Neuronal stem cell (in vitro differentiated cells): ENCODE results near the gene DIPK1A.

Source experiments
- DNase-seq: peaks from one replicate; pipeline ENCODE4 v3.0.0-alpha.2; 2013; ENCODE audit warnings: low spot score
- H2AFZ ChIP-seq: one replicate; pipeline ENCODE4 v1.6.1; 2013; ENCODE audit warnings: mild to moderate bottlenecking, low read length, inconsistent platforms
- H2AK5ac ChIP-seq: 2 replicates; pipeline ENCODE4 v1.6.1; 2013; ENCODE audit warnings: low read depth, mild to moderate bottlenecking, inconsistent platforms, low read length, moderate library complexity, mixed read lengths
- H2BK120ac ChIP-seq: 2 replicates; pipeline ENCODE4 v1.6.1; 2013; ENCODE audit warnings: low read depth, mild to moderate bottlenecking, inconsistent platforms, low read length, moderate library complexity, mixed read lengths
- H2BK12ac ChIP-seq: one replicate; pipeline ENCODE4 v1.6.1; 2013; ENCODE audit warnings: low read length, inconsistent platforms
- H2BK15ac ChIP-seq: 2 replicates; pipeline ENCODE4 v1.6.1; 2013; ENCODE audit warnings: mild to moderate bottlenecking, low read length, inconsistent platforms, mixed read lengths
- H2BK5ac ChIP-seq: one replicate; pipeline ENCODE4 v1.6.1; 2013; ENCODE audit warnings: inconsistent platforms, mild to moderate bottlenecking, low read length, moderate library complexity
- H3K14ac ChIP-seq: one replicate; pipeline ENCODE4 v1.6.1; 2013; ENCODE audit warnings: low read length, inconsistent platforms
- H3K18ac ChIP-seq: 2 replicates; pipeline ENCODE4 v1.6.1; 2013; ENCODE audit warnings: low read length, inconsistent platforms
- H3K23ac ChIP-seq: 2 replicates; pipeline ENCODE4 v1.6.1; 2013; ENCODE audit warnings: low read depth, mild to moderate bottlenecking, mixed read lengths, low read length, inconsistent platforms; ENCODE audit not compliant: poor library complexity
- H3K27ac ChIP-seq: replicated peaks from 3 replicates; pipeline ENCODE4 v1.5.1; 2013; ENCODE audit warnings: low read length, inconsistent platforms
- H3K27me3 ChIP-seq, 3 experiments: 2 replicates each; pipeline ENCODE4 v1.6.1; 2013; ENCODE audit warnings: low read length in 3 of 3, mild to moderate bottlenecking in 2 of 3, inconsistent platforms in 1 of 3, low read depth in 1 of 3, mixed read lengths in 1 of 3, moderate library complexity in 1 of 3; ENCODE audit not compliant: control insufficient read depth in 3 of 3, insufficient read depth in 3 of 3
- H3K36me3 ChIP-seq, 2 donors: replicated peaks in 1 of 2; 2 replicates each; pipeline ENCODE4 v1.6.1; 2013; ENCODE audit warnings: low read length in 2 of 2; ENCODE audit not compliant: control insufficient read depth in 2 of 2, insufficient read depth in 2 of 2
- H3K4ac ChIP-seq: 2 replicates; pipeline ENCODE4 v1.6.1; 2013; ENCODE audit warnings: inconsistent platforms, mild to moderate bottlenecking, low read length, moderate library complexity
- H3K4me1 ChIP-seq, 2 donors: 1 replicate in 1 of 2; 2 replicates in 1 of 2; pipeline ENCODE4 v1.6.1; 2013; ENCODE audit warnings: low read length in 2 of 2, low read depth in 1 of 2; ENCODE audit not compliant: control insufficient read depth in 2 of 2, insufficient read depth in 1 of 2
- H3K4me2 ChIP-seq: one replicate; pipeline ENCODE4 v1.6.1; 2013; ENCODE audit warnings: mild to moderate bottlenecking, low read length, inconsistent platforms; ENCODE audit not compliant: insufficient read depth, poor library complexity, severe bottlenecking
- H3K4me3 ChIP-seq, 2 donors: 2 replicates each; pipeline ENCODE4 v1.5.1; 2013; ENCODE audit warnings: low read length in 2 of 2, mild to moderate bottlenecking in 2 of 2, inconsistent platforms in 1 of 2, moderate library complexity in 1 of 2
- H3K79me1 ChIP-seq: one replicate; pipeline ENCODE4 v1.6.1; 2013; ENCODE audit warnings: low read depth, mild to moderate bottlenecking, inconsistent platforms, low read length, moderate library complexity
- H3K9ac ChIP-seq: one replicate; pipeline ENCODE4 v1.6.1; 2013; ENCODE audit warnings: mild to moderate bottlenecking, low read depth, low read length, inconsistent platforms; ENCODE audit not compliant: poor library complexity
- H3K9me3 ChIP-seq, 2 donors: replicated peaks in 1 of 2; 2 replicates each; pipeline versions ENCODE3 to v1.6.1; 2013; ENCODE audit warnings: low read length in 2 of 2, mild to moderate bottlenecking in 2 of 2, inconsistent platforms in 1 of 2, low read depth in 1 of 2, mixed read lengths in 1 of 2, moderate library complexity in 1 of 2; ENCODE audit not compliant: control insufficient read depth in 2 of 2, insufficient read depth in 1 of 2
- H4K8ac ChIP-seq: one replicate; pipeline ENCODE4 v1.6.1; 2013; ENCODE audit warnings: low read depth, mild to moderate bottlenecking, inconsistent platforms, low read length, moderate library complexity
- H4K91ac ChIP-seq: one replicate; pipeline ENCODE4 v1.6.1; 2013; ENCODE audit warnings: low read length, low read depth, mild to moderate bottlenecking, inconsistent platforms; ENCODE audit not compliant: poor library complexity
- whole genome bisulfite sequencing, 2 donors: extraction: QIAGEN DNeasy Blood & Tissue Kit; methylation state at CpG; one replicate each; pipeline ENCODE4 v1.1.7; 2013; ENCODE audit warnings: missing lambda C conversion rate in 2 of 2, mixed read lengths in 1 of 2; ENCODE audit not compliant: insufficient read length in 2 of 2, insufficient replicate concordance in 1 of 2; ENCODE audit errors: extremely low coverage in 2 of 2; 5-methylcytosine and 5-hydroxymethylcytosine counted together

Gene DIPK1A

DNA sequence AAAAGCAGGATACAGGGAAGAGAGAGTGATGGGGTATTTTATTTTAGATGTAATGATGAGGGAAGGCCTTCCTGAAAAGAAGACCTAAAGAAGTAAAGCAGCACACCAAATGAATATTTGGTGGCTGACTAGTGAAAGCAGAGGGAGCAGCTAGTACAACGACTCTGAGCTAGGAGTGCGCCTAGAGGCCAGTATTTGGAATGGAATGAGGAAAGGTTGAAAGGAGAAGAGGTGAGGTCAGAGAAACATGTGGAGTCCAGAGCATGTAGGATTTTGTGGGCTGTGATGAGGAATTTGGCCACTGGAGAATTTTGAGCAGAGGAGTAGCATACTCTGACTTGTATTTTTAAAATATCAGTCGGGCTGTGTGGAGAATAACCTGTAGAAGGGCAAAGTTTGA, 141.2 kb downstream of the DIPK1A start:
- Histone ChIP-seq H3K18ac (no peak overlapping the region), H3K27ac (no peak overlapping the region), H3K4me1 (peaks cover 0 to 3% of the 10 kb centered on the region in 2 donors), H3K27me3 (peaks cover 0 to 3% (median 0%) of the 10 kb centered on the region in 3 experiments), H3K9me3 (no peaks in the 10 kb centered on the region), H4K8ac (no peak overlapping the region), H3K14ac (no peak overlapping the region), H2BK5ac (no peak overlapping the region), H3K4me2 (no peak overlapping the region), H2AFZ (no peak overlapping the region), H3K36me3 (no peaks in the 10 kb centered on the region), H3K4ac (no peak overlapping the region), H3K4me3 (no peak overlapping the region), H2BK12ac (no peak overlapping the region), H3K23ac (no peak overlapping the region), H2AK5ac (no peak overlapping the region), H3K79me1 (no peaks in the 10 kb centered on the region), H4K91ac (no peak overlapping the region), H2BK120ac (no peak overlapping the region), H3K9ac (no peak overlapping the region), H2BK15ac (no peak overlapping the region)
- WGBS, 2 donors, result no CpG with 5 or more reads among the region's 3 CpGs
- DNase-seq, result no peak

- Histone ChIP-seq H3K14ac (no peak overlapping the region), H3K9me3 (no peaks in the 10 kb centered on the region), H3K18ac (no peak overlapping the region), H4K91ac (no peak overlapping the region), H3K4me2 (no peak overlapping the region), H3K4me1 (peaks cover 0 to 3% of the 10 kb centered on the region in 2 donors), H3K9ac (no peak overlapping the region), H3K4me3 (no peak overlapping the region), H2BK120ac (no peak overlapping the region), H3K27ac (no peak overlapping the region), H3K36me3 (no peaks in the 10 kb centered on the region), H2AFZ (no peak overlapping the region), H3K4ac (no peak overlapping the region), H2AK5ac (no peak overlapping the region), H3K27me3 (peaks cover 0 to 3% (median 0%) of the 10 kb centered on the region in 3 experiments), H4K8ac (no peak overlapping the region), H3K79me1 (no peaks in the 10 kb centered on the region), H2BK5ac (no peak overlapping the region), H3K23ac (no peak overlapping the region), H2BK15ac (no peak overlapping the region), H2BK12ac (no peak overlapping the region)
- no CpG with 5 or more reads among the region's 3 CpGs for WGBS, 2 donors
- no peak for DNase-seq
Measured at GRCh38 chr1:92817986-92818764, 143.1 kb downstream of the DIPK1A start.

DNA sequence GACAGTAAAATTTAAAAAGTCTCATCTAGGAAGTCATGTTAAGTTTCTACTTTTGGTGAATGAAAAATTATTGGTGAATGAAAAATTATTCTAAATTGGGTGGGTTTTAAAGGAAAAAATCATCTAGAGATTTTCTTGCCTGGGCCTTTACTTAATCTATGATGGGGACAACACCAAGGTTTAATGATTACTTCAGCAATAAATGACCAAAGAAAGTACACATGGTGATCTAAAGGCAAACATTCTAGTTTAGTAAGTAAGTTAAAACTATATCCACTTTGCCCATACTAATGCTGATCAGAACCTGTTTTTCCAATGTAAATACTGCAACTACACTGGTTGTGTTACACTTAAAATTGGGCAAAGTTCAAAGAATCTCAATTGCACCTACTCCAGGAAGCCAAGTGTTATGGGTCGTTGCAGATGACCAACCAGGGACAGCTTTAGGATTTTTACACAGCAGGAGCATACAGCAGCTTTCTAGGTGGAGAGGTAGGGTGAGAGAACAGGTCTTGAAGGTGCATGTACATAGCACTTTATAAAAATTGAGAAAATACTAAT, 144.0 kb downstream of the DIPK1A start:
- H3K14ac ChIP-seq, result no peak overlapping the region
- no peak overlapping the region for H3K4ac ChIP-seq
- no peak overlapping the region for H3K9ac ChIP-seq
- no peak overlapping the region for H4K91ac ChIP-seq
- H2AK5ac ChIP-seq, result no peak overlapping the region
- no peak overlapping the region for H2BK120ac ChIP-seq
- no peak overlapping the region for H2BK5ac ChIP-seq
- H3K27me3 ChIP-seq, result peaks cover 0 to 3% (median 0%) of the 10 kb centered on the region in 3 experiments
- no peak overlapping the region for H3K4me2 ChIP-seq
- H3K23ac ChIP-seq, result no peak overlapping the region
- no peaks in the 10 kb centered on the region for H3K4me1 ChIP-seq
- H4K8ac ChIP-seq, result no peak overlapping the region
- H3K27ac ChIP-seq, result no peak overlapping the region
- no peak overlapping the region for H2BK12ac ChIP-seq
- H3K18ac ChIP-seq, result no peak overlapping the region
- no peak overlapping the region for H3K4me3 ChIP-seq
- DNase-seq, result no peak
- H2AFZ ChIP-seq, result no peak overlapping the region
- no peaks in the 10 kb centered on the region for H3K9me3 ChIP-seq
- no peaks in the 10 kb centered on the region for H3K36me3 ChIP-seq
- no peak overlapping the region for H2BK15ac ChIP-seq
- H3K79me1 ChIP-seq, result no peaks in the 10 kb centered on the region
- WGBS, 2 donors, result no CpG with 5 or more reads among the region's 1 CpG

- no peaks in the 10 kb centered on the region for H3K36me3 ChIP-seq
- H3K23ac ChIP-seq, result no peak overlapping the region
- H2AK5ac ChIP-seq, result no peak overlapping the region
- H3K18ac ChIP-seq, result no peak overlapping the region
- H2BK120ac ChIP-seq, result no peak overlapping the region
- H2BK15ac ChIP-seq, result no peak overlapping the region
- no peak overlapping the region for H4K8ac ChIP-seq
- no peaks in the 10 kb centered on the region for H3K4me1 ChIP-seq
- H3K4ac ChIP-seq, result no peak overlapping the region
- peaks cover 0 to 3% (median 0%) of the 10 kb centered on the region in 3 experiments for H3K27me3 ChIP-seq
- no peak overlapping the region for H3K14ac ChIP-seq
- H3K79me1 ChIP-seq, result no peaks in the 10 kb centered on the region
- H2BK5ac ChIP-seq, result no peak overlapping the region
- H3K4me3 ChIP-seq, result no peak overlapping the region
- no CpG with 5 or more reads among the region's 2 CpGs for WGBS, 2 donors
- no peak overlapping the region for H2AFZ ChIP-seq
- H2BK12ac ChIP-seq, result no peak overlapping the region
- no peak overlapping the region for H3K4me2 ChIP-seq
- no peak overlapping the region for H3K27ac ChIP-seq
- H4K91ac ChIP-seq, result no peak overlapping the region
- H3K9ac ChIP-seq, result no peak overlapping the region
- no peaks in the 10 kb centered on the region for H3K9me3 ChIP-seq
- no peak for DNase-seq
Measured at GRCh38 chr1:92816732-92817131, 144.5 kb downstream of the DIPK1A start.
